ENCODE data around the gene IL13RA1. TPM values are rescaled to one million over a fixed set of nuclear protein-coding genes. Genes with fewer than 3 reads are reported as not detected.

IL13RA1 gene
- 44.1 and 44.8 TPM in 2 replicates for total RNA-seq

DNA sequence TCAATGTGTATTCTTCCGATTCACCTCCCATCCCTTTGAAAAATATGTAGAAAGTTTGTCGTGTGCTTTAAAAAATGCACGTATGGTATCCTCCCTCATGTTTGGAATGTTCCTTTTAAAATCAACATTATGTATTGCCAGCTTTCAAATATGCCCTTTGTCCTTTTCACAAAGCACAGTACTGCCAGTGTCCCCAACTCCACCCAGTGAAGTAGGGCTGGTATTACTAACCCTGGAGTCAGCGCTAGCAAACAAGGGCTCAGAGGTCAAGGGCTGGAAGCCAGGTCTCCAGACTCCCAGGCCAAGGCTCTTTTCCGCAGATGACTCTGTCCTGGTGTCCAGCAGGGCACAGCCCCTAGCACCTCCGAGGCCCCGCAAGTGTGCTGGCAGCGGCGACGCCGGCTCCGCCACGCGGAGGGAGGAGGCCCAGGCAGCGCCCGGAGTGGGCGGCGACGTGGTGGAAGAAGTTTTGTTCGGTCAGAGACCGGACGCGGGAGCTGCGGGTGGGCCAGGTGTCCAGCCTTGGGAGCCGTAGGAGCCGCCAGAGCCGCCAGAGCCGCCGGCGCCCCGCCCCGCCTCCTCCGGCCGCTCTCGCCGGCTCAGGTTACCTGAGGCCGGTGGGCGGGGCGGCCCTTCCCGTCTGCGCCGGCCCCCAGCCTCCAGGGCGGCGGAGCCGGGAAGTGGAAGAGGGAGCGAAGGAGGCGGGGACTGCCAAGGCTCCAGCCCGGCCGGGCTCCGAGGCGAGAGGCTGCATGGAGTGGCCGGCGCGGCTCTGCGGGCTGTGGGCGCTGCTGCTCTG, at the start of gene IL13RA1:
Gene IL13RA1, plus strand, starts transcription at position 720 of the 799 bp plus-strand sequence. Its CDS starts 33 bp downstream, at position 753.

GRCh38 chrX:118823263-118824172, 96.1 kb downstream of the IL13RA1 start, which contains the start of gene ZCCHC12:
TSS of gene ZCCHC12 (plus strand) at chrX:118823824. CDS start at chrX:118825245, 1,421 bp downstream.

Small RNA genes lying within 50 kb of the gene (small RNA-seq; reads per million reads assigned to genes)
- not detected for gene RF00566

Other genes with a start within 250 kb of the IL13RA1 start
- gene DOCK11, start 231.8 kb upstream of the IL13RA1 start, total RNA-seq = 39.7 and 43.4 TPM in 2 replicates
- under 0.01 TPM in 1 of 2 replicates, not detected in the other for gene ZCCHC12, start 96.2 kb downstream of the IL13RA1 start, total RNA-seq
- 0.20 TPM in 1 of 2 replicates, not detected in the other for gene LONRF3, start 247.0 kb downstream of the IL13RA1 start, total RNA-seq